Brain pericyte (primary cell): ENCODE data around the gene GGA2.

Experiments
- DNase-seq: peaks from one replicate; pipeline ENCODE4 v3.0.0-alpha.2; 2012; ENCODE audit warnings: low read depth, low spot score

Gene GGA2

GRCh38 chr16:23414731-23415130 is 95.6 kb downstream of the GGA2 start:
- DNase-seq = no peak
